Endothelial cell of umbilical vein (primary cell): ENCODE measurements around the gene CDC5L. TPM values are rescaled to one million over a fixed set of nuclear protein-coding genes. Genes with fewer than 3 reads are reported as not detected.

ENCODE experiments used
- BruUV-seq: library from RNA; stranded (reverse); fragments of 400-500 nt; replicated peaks from 2 replicates; lab custom pipeline; 2021; lab: Mats Ljungman, UMichigan
- CTCF ChIA-PET: fragments of 300-600, 350-600 bp; sonication (Branson Sonifier 250); formaldehyde crosslinking; loops from one replicate; lab custom pipeline; 2021; ENCODE audit warnings: antibody characterized with exemption, inconsistent platforms; lab: Charles Lee
- POLR2A ChIA-PET: fragments of 300-600, 350-600 bp; sonication (Branson Sonifier 250); formaldehyde crosslinking; loops from one replicate; lab custom pipeline; 2021; ENCODE audit warnings: antibody characterized with exemption, inconsistent platforms; lab: Charles Lee
- DNase-seq: peaks from one replicate; pipeline ENCODE4 v3.0.0-alpha.2; 2011; ENCODE audit warnings: low read depth, low spot score
- FAIRE-seq: peaks from 2 replicates; lab custom pipeline; 2011; peaks lifted over from hg19 to GRCh38; lab: Jason Lieb, UNC
- H2AFZ ChIP-seq: 2 replicates; pipeline ENCODE4 v1.6.0; 2012; ENCODE audit warnings: low read depth, low read length, control low read depth, inconsistent platforms
- H3K27ac ChIP-seq: 2 replicates; pipeline ENCODE4 v1.5.1; 2011; ENCODE audit warnings: low read depth, mild to moderate bottlenecking, control low read depth, low read length, moderate library complexity; ENCODE audit not compliant: insufficient read depth
- H3K27me3 ChIP-seq, 2 experiments: 2 replicates each; pipeline versions ENCODE4 v1.6.0 to v1.6.1; 2011; ENCODE audit warnings: low read length in 2 of 2, mixed read lengths in 1 of 2; ENCODE audit not compliant: control insufficient read depth in 2 of 2, insufficient read depth in 2 of 2
- H3K36me3 ChIP-seq, 2 experiments: 2 replicates in 1 of 2; 3 replicates in 1 of 2; pipeline ENCODE4 v1.5.1; 2011; ENCODE audit warnings: low read length in 2 of 2, mild to moderate bottlenecking in 1 of 2, moderate library complexity in 1 of 2; ENCODE audit not compliant: control insufficient read depth in 2 of 2, insufficient read depth in 2 of 2; ENCODE audit errors: extremely low read depth in 1 of 2
- H3K4me1 ChIP-seq: 3 replicates; pipeline ENCODE4 v1.5.1; 2011; ENCODE audit warnings: mild to moderate bottlenecking, low read length; ENCODE audit not compliant: control insufficient read depth, insufficient read depth; ENCODE audit errors: extremely low read depth
- H3K4me2 ChIP-seq: 2 replicates; pipeline ENCODE4 v1.6.1; 2011; ENCODE audit warnings: low read length, control low read depth, mixed read lengths; ENCODE audit not compliant: insufficient read depth
- H3K4me3 ChIP-seq, 3 experiments: fragments of 200-600 bp in 1 of 3; sonication (generic), shearing (Covaris generic) in 1 of 3; replicated peaks in 1 of 3; 2 replicates each; pipeline ENCODE4 v1.5.1; 2011 to 2016; ENCODE audit warnings: control low read depth in 3 of 3, low read length in 3 of 3, mild to moderate bottlenecking in 2 of 3, inconsistent platforms in 1 of 3, low read depth in 1 of 3, moderate library complexity in 1 of 3; ENCODE audit not compliant: insufficient read depth in 1 of 3
- H3K79me2 ChIP-seq: 2 replicates; pipeline ENCODE4 v1.6.0; 2012; ENCODE audit warnings: low read length, inconsistent platforms; ENCODE audit not compliant: control insufficient read depth, insufficient read depth
- H3K9ac ChIP-seq: replicated peaks from 2 replicates; pipeline ENCODE3; 2011; ENCODE audit warnings: low read length, control low read depth; ENCODE audit not compliant: insufficient read depth; ENCODE audit errors: extremely low read depth
- H3K9me1 ChIP-seq: replicated peaks from 3 replicates; pipeline ENCODE4 v1.6.0; 2011; ENCODE audit warnings: mild to moderate bottlenecking, low read length; ENCODE audit not compliant: control insufficient read depth, insufficient read depth; ENCODE audit errors: extremely low read depth
- H3K9me3 ChIP-seq: replicated peaks from 2 replicates; pipeline ENCODE4 v1.5.1; 2012; ENCODE audit warnings: low read length, inconsistent platforms; ENCODE audit not compliant: control insufficient read depth, insufficient read depth
- H4K20me1 ChIP-seq: replicated peaks from 2 replicates; pipeline ENCODE3; 2011; ENCODE audit warnings: mild to moderate bottlenecking, low read length; ENCODE audit not compliant: control insufficient read depth, insufficient read depth; ENCODE audit errors: extremely low read depth
- EZH2 ChIP-seq: IDR thresholded peaks from 2 replicates; pipeline ENCODE4 v1.6.1; 2012; ENCODE audit warnings: borderline replicate concordance, low read depth, mild to moderate bottlenecking, moderate library complexity, low read length, inconsistent platforms; ENCODE audit not compliant: severe bottlenecking
- FOS ChIP-seq: IDR thresholded peaks from 2 replicates; pipeline ENCODE4 v1.6.1; 2011; ENCODE audit warnings: mild to moderate bottlenecking, low read length, moderate library complexity, borderline replicate concordance; ENCODE audit not compliant: insufficient read depth
- GATA2 ChIP-seq: IDR thresholded peaks from 2 replicates; pipeline ENCODE4 v1.7.0; 2011; ENCODE audit warnings: low read depth, mild to moderate bottlenecking, moderate library complexity, mixed read lengths, low read length; ENCODE audit not compliant: insufficient read length, insufficient read depth
- JUN ChIP-seq: IDR thresholded peaks from 2 replicates; pipeline ENCODE4 v1.6.1; 2011; ENCODE audit warnings: borderline replicate concordance, low read depth; ENCODE audit not compliant: insufficient read length, insufficient read depth
- MYC ChIP-seq: IDR thresholded peaks from one replicate; pipeline ENCODE4 v1.6.1; 2011; ENCODE audit warnings: mild to moderate bottlenecking, low read depth, low read length
- POLR2A ChIP-seq: IDR thresholded peaks from 2 replicates; pipeline ENCODE4 v1.6.1; 2012; ENCODE audit warnings: low read depth, mild to moderate bottlenecking, control low read depth, low read length
- dilution Hi-C: fragments of 300-500 bp; cut with MboI; formaldehyde crosslinking; loops from one replicate; pipeline ENCODE4 v1.15.0; 2019; ENCODE audit warnings: low sequenced_read_pairs; ENCODE audit not compliant: extremely low pct_ligation_motif_present
- intact Hi-C: fragments of 100-400 bp; cut with micrococcal nuclease; formaldehyde crosslinking; loops from one replicate; pipeline ENCODE4 v1.10.0; 2022
- polyA plus RNA-seq, 4 experiments: library from polyadenylated mRNA; depleted of rRNA in 3 of 4; stranded (reverse) in 3 of 4; unstranded in 1 of 4; fragments of >200 nt; gene quantifications; 2 replicates each; pipeline versions ENCODE4 v1.2.1 to v1.2.3, GENCODE V29; 2011 to 2012; ENCODE audit warnings: missing spikeins in 1 of 4
- total RNA-seq: library from RNA; stranded (reverse); gene quantifications from 2 replicates; pipeline ENCODE4 v1.2.3, GENCODE V29; 2021

CDC5L gene
- total and polyA plus RNA-seq, 2 donors (not counting 3 experiments of a cell fraction or from before 2014, with no cell fraction given), result 6.9 to 24.6 TPM

DNA sequence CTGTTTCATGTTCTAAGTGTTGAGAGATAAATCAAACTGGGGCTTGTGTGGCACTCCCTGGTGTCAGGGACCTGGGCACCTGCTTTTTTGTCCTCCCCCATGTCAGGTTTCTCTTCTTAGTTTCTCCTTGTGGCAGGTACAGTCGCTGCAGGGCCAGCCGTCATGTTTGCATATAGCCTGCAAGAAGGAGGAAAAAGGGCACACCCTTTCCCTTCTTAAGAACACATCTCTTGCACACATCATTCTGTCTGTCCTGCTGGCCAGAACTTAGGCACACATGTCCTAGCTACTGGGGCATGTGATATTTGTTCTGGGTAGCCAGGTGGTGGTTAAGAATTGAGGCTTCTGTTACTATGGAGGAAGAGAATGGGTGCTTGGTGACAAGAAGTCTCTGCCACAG lies 27.9 kb downstream of the CDC5L start:
- Histone ChIP-seq H3K79me2 (peaks cover 48% of the 10 kb centered on the region), H4K20me1 (no peaks in the 10 kb centered on the region), H3K9me1 (no peaks in the 10 kb centered on the region), H3K36me3 (peaks cover under 1 to 14% of the 10 kb centered on the region in 2 experiments), H3K4me2 (no peak overlapping the region), H3K9ac (no peak overlapping the region), H3K4me1 (peaks cover 24% of the 10 kb centered on the region), H3K27me3 (no peaks in the 10 kb centered on the region), H3K27ac (no peak overlapping the region), H3K9me3 (no peaks in the 10 kb centered on the region), H3K4me3 (no peak overlapping the region), H2AFZ (no peak overlapping the region)
- intact Hi-C loops, result no loop called here
- FAIRE-seq (no peak), DNase-seq (peak; percentile 21)
- ChIA-PET CTCF (interaction anchor here (0.9 to 1.1 kb wide), 2 partner anchors 13 to 60 kb away, joined by 3 to 5 read pairs; no protein-coding TSS in a partner anchor), POLR2A (no interaction called here)
- no TSS peak for BruUV-seq
- dilution Hi-C loops, result no loop called here
- no peak for TF ChIP-seq EZH2
- no peak for TF ChIP-seq POLR2A

DNA sequence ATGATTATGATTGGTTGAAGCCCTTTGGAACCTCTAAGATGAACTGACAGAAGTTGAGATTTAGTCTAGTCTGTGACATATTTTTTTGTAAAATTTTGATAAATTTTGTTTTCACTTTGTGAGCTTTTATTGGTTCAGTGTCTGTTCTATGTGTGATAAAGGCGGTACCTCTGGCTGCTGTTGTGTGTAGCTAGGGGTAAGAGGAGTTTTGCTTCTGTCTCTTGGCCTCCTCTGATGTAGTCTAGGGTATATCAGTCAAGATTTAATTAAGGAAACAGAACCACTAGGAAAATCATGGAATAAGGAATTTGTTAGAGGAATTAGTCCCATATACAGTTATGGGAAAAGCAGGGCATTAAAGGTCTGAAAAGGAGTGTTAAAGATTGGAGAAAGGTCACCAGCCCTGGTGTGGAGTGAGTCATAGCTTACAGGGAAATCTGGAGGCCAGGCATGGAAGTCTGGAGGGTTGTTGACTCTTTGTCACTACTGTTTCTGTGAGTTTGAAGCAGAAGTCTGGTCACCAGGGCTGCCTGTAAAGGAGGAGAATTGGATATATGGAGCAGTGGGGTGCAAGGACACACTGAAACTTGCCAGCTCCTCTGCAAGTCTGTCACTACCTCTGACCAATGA lies 28.5 kb downstream of the CDC5L start:
- no peaks in the 10 kb centered on the region for H3K9me1 ChIP-seq
- no peak overlapping the region for H3K4me3 ChIP-seq
- FAIRE-seq (peak; percentile 88), DNase-seq (peak; percentile 89)
- no TSS peak for BruUV-seq
- H4K20me1 ChIP-seq, result no peaks in the 10 kb centered on the region
- H3K9ac ChIP-seq, result no peak overlapping the region
- dilution Hi-C loops, result no loop called here
- no peak overlapping the region for H2AFZ ChIP-seq
- H3K9me3 ChIP-seq, result no peaks in the 10 kb centered on the region
- no peaks in the 10 kb centered on the region for H3K27me3 ChIP-seq
- H3K79me2 ChIP-seq, result peaks cover 47% of the 10 kb centered on the region
- H3K4me1 ChIP-seq, result peaks cover 23% of the 10 kb centered on the region
- intact Hi-C loops, result no loop called here
- peaks cover 2 to 16% of the 10 kb centered on the region in 2 experiments for H3K36me3 ChIP-seq
- CTCF ChIA-PET, result interaction anchor here (0.6 to 1.1 kb wide), 3 partner anchors 12 to 145 kb away, joined by 3 to 5 read pairs (median 3); no protein-coding TSS in a partner anchor
- POLR2A ChIA-PET, result no interaction called here
- H3K4me2 ChIP-seq, result no peak overlapping the region
- H3K27ac ChIP-seq, result peak overlapping the region; percentile 23
- no peak for TF ChIP-seq GATA2
- peak; percentile 65 for TF ChIP-seq FOS
- no peak for TF ChIP-seq MYC
- TF ChIP-seq JUN, result peak; percentile 64
